ENCODE measurements around the gene FGFBP3. TPM values are rescaled to one million over a fixed set of nuclear protein-coding genes. Genes with fewer than 3 reads are reported as not detected.

Gene FGFBP3
- total RNA-seq, 1 donor from 2014 or later: 0.22 TPM

DNA sequence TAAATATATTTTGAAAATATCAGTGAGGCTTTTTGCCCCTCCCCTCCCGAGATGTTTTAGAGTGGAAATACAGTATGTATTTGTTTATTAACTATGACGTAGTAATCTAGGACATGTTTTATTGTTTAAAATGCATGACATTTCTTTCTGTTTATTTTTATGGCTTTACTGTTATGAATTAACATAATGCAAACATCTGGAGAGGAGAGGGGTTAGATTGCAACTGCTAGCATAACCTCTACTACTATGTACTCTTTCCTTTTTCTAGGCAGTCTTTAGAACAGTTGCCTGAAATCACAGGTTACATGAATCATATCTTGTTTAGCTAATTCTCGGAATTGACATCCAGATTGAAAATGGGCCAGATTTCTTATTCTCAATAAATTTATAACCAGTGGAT, 21.7 kb upstream of the FGFBP3 start:
- TF ChIP-seq, protein P1, sequence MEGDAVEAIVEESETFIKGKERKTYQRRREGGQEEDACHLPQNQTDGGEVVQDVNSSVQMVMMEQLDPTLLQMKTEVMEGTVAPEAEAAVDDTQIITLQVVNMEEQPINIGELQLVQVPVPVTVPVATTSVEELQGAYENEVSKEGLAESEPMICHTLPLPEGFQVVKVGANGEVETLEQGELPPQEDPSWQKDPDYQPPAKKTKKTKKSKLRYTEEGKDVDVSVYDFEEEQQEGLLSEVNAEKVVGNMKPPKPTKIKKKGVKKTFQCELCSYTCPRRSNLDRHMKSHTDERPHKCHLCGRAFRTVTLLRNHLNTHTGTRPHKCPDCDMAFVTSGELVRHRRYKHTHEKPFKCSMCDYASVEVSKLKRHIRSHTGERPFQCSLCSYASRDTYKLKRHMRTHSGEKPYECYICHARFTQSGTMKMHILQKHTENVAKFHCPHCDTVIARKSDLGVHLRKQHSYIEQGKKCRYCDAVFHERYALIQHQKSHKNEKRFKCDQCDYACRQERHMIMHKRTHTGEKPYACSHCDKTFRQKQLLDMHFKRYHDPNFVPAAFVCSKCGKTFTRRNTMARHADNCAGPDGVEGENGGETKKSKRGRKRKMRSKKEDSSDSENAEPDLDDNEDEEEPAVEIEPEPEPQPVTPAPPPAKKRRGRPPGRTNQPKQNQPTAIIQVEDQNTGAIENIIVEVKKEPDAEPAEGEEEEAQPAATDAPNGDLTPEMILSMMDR (IDR thresholded peaks at IDR 0.05; ENCODE audit: borderline replicate concordance): no peak
- Histone ChIP-seq H3K27me3 (ENCODE audit: low read depth) (no peaks in the 10 kb centered on the region), H3K27ac (replicated peaks) (no peak overlapping the region), H3K36me3 (peaks cover 25% of the 10 kb centered on the region), H3K4me1 (peaks cover 45% of the 10 kb centered on the region), H3K4me3 (no peak overlapping the region), H3K9me3 (replicated peaks) (no peaks in the 10 kb centered on the region)
- intact Hi-C loops (cut with micrococcal nuclease): no loop called here
- no peak for DNase-seq

DNA sequence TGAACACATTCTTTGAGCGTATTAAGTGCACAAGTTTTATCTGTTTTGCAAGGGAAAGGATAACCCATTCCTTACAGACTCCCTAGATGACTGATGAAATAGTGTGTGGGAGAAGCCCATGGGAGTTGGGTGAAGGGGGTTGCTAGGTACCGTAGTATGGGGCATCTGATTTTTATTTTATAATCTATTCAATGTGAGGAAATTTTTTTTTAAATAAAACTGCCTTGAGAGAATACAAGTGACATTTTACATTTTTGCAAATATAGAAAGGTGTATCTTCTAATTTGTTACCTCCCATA, 15.7 kb upstream of the FGFBP3 start:
- no peak overlapping the region for H3K27ac ChIP-seq (replicated peaks)
- intact Hi-C loops (cut with micrococcal nuclease): no loop called here
- no peaks in the 10 kb centered on the region for H3K27me3 ChIP-seq (ENCODE audit: low read depth)
- DNase-seq: no peak
- H3K9me3 ChIP-seq (replicated peaks): peaks cover 3% of the 10 kb centered on the region
- H3K4me1 ChIP-seq: peaks cover 48% of the 10 kb centered on the region
- H3K36me3 ChIP-seq: no peaks in the 10 kb centered on the region
- TF ChIP-seq, protein P1 (IDR thresholded peaks at IDR 0.05; ENCODE audit: borderline replicate concordance): no peak
- peak overlapping the region; percentile 94 for H3K4me3 ChIP-seq

DNA sequence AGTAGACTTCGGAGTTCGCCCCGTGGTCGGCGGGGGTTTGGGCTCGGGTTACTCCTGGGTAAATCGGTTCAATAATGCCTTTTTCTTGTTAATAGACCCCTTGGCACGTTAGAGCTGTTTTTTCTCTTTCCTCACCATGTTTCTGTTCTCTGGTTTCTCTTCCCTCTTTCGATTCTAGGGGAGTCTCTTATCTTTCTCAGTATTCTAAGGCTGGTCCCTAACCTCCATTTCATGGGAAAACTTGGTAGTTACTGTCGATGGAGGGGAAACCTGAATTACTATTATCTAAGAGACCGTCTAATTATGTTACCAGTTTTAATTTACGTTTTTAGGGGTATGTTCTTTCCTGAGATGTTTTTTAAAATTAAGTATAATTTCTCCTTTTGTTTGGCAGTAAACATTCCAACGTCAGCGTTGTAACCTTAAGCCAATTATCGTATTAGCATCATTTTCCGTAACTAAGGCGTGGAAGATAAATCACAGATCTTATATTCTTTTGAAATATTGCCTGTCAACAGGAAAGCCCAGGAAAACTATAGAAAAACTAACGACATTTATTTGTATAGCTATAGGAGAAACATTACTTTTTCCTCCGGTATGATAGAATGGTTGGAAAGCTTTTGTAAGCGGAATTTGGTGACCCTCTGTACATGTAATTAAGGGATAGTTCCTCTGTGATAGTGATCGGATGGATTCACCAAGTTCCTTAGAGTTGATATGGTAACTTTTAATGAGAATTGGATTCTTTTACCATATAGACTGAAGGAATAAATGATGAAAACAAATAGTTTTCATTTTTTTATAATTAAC, 15.1 kb upstream of the FGFBP3 start:
- peaks cover 8% of the 10 kb centered on the region for H3K9me3 ChIP-seq (replicated peaks)
- TF ChIP-seq, protein P1 (IDR thresholded peaks at IDR 0.05; ENCODE audit: borderline replicate concordance): no peak
- H3K4me1 ChIP-seq: peaks cover 48% of the 10 kb centered on the region
- peak overlapping the region; percentile 94 for H3K4me3 ChIP-seq
- no peaks in the 10 kb centered on the region for H3K27me3 ChIP-seq (ENCODE audit: low read depth)
- H3K36me3 ChIP-seq: no peaks in the 10 kb centered on the region
- DNase-seq: no peak
- intact Hi-C loops (cut with micrococcal nuclease): no loop called here
- H3K27ac ChIP-seq (replicated peaks): peak overlapping the region; percentile 97

DNA sequence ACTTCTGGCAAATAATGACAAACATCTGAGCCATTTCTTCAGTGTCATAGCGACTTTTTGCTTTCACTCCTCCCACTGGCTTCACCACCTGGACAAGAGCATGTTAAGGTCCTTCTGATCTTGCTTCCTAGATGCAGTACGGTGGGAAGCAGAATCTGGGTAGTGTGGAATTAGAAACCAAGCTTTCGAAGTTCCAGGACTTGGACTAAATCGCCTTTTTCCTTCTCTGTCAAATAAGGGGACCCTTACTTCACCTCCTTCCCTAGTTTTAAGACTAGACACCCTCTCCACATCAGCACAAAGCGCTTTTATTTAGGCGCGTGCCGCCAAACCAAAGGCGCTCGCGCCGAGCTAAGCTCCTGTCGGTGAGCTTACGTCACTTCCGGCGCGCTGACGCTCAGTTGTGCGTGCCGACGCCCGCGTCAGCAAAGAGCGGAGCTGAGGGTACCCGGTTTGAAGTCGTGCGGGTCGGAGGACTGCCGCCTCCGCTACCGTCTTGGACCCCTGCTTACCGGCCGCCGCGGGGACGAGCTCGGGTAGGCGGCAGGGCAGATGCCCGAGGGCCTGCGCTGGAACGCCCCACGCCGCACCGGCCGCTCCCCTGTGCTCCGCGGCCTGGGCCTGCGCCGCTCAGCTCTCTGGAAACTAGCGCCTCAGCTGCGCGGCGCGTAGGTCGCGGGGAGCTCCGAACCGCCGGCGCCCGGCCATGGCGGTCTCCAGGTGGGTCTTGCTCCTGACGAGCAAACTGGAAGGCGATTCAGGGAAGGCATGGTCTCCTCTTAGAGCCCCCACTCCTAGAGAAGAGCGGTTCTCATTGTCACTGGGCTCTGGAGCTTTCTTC, 14.3 kb upstream of the FGFBP3 start, which contains the start of gene BTAF1:
Gene BTAF1 (plus strand): TSS at position 400 of the 841 bp plus-strand sequence. CDS start 307 bp downstream, at position 707.
- Histone ChIP-seq H3K27ac (replicated peaks) (peak within 1 kb of the TSS; percentile 97), H3K4me3 (peak within 1 kb of the TSS; percentile 94), H3K9me3 (replicated peaks) (peaks cover 14% of the 10 kb centered on the region), H3K4me1 (peaks cover 42% of the 10 kb centered on the region), H3K36me3 (no peaks in the 10 kb centered on the region), H3K27me3 (ENCODE audit: low read depth) (peaks cover 5% of the 10 kb centered on the region)
- TF ChIP-seq, protein P1 (IDR thresholded peaks at IDR 0.05; ENCODE audit: borderline replicate concordance): no peak
- intact Hi-C loops (cut with micrococcal nuclease): no loop called here
- peak; percentile 92 for DNase-seq

DNA sequence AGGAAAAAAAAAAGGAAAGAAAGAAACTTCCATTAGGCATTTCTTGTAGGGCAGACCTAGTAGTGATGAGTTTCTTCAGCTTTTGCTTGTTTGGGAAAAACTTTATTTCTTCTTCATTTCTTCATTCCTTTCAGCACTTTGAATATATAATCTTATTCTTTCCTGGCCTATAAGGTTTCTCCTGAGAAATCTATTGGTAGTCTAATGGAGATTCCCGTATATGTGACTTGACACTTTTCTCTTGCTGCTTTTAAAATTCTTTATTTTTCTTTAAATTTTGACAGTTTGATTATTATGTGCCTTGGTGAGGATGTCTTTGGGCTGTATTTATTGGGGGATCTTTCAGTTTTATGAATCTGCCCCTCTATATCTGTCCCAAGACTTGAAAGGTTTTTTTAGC, 10.4 kb upstream of the FGFBP3 start:
- no peak overlapping the region for H3K4me3 ChIP-seq
- peaks cover 18% of the 10 kb centered on the region for H3K4me1 ChIP-seq
- TF ChIP-seq, protein P1 (IDR thresholded peaks at IDR 0.05; ENCODE audit: borderline replicate concordance): no peak
- no peak for DNase-seq
- no peak overlapping the region for H3K27ac ChIP-seq (replicated peaks)
- intact Hi-C loops (cut with micrococcal nuclease): no loop called here
- no peaks in the 10 kb centered on the region for H3K36me3 ChIP-seq
- peaks cover 27% of the 10 kb centered on the region for H3K27me3 ChIP-seq (ENCODE audit: low read depth)
- peaks cover 14% of the 10 kb centered on the region for H3K9me3 ChIP-seq (replicated peaks)
